Glutamatergic neuron (in vitro differentiated cells): Measurements from ENCODE around the gene F13A1. TPM values are rescaled to one million over a fixed set of nuclear protein-coding genes. Genes with fewer than 3 reads are reported as not detected.

ENCODE experiments used
- DNase-seq: peaks from one replicate; pipeline ENCODE4 v3.0.0; 2022
- H3K27ac Mint-ChIP-seq: one replicate; pipeline ENCODE4 v1.8.0; 2020; ENCODE audit warnings: mild to moderate bottlenecking, mixed read lengths, inconsistent platforms; ENCODE audit not compliant: unreplicated experiment
- H3K27me3 Mint-ChIP-seq: one replicate; pipeline ENCODE4 v1.8.0; 2020; ENCODE audit warnings: mild to moderate bottlenecking, moderate library complexity, mixed read lengths, inconsistent platforms; ENCODE audit not compliant: unreplicated experiment
- H3K36me3 Mint-ChIP-seq: one replicate; pipeline ENCODE4 v1.8.0; 2020; ENCODE audit warnings: mild to moderate bottlenecking, mixed read lengths, inconsistent platforms; ENCODE audit not compliant: unreplicated experiment
- H3K4me1 Mint-ChIP-seq: one replicate; pipeline ENCODE4 v1.8.0; 2020; ENCODE audit warnings: mild to moderate bottlenecking, low read depth, mixed read lengths, inconsistent platforms; ENCODE audit not compliant: unreplicated experiment
- H3K4me3 Mint-ChIP-seq: one replicate; pipeline ENCODE4 v1.8.0; 2020; ENCODE audit warnings: mild to moderate bottlenecking, mixed read lengths, inconsistent platforms; ENCODE audit not compliant: unreplicated experiment
- H3K9me3 Mint-ChIP-seq: one replicate; pipeline ENCODE4 v1.8.0; 2020; ENCODE audit warnings: mild to moderate bottlenecking, moderate library complexity, mixed read lengths, inconsistent platforms; ENCODE audit not compliant: unreplicated experiment
- CTCF ChIP-seq: fragments of 200-600 bp; sonication (generic); IDR thresholded peaks from one replicate; pipeline ENCODE4 v1.5.0; 2021; ENCODE audit not compliant: partially characterized antibody, unreplicated experiment
- microRNA-seq: library from miRNA; unstranded; fragments of <30 nt; microRNA quantifications from one replicate; pipeline ENCODE4, GENCODE V29; 2020; ENCODE audit not compliant: unreplicated experiment
- total RNA-seq: library from RNA; stranded (reverse); fragmentation: NEBNext Ultra II Directional; extraction: Animal tissue kit (Norgen Biotek cat#: 25700); gene quantifications from one replicate; pipeline ENCODE4 v1.2.1, GENCODE V29; 2021; ENCODE audit not compliant: unreplicated experiment

F13A1 gene
- total RNA-seq, 1 donor from 2014 or later: not detected

DNA sequence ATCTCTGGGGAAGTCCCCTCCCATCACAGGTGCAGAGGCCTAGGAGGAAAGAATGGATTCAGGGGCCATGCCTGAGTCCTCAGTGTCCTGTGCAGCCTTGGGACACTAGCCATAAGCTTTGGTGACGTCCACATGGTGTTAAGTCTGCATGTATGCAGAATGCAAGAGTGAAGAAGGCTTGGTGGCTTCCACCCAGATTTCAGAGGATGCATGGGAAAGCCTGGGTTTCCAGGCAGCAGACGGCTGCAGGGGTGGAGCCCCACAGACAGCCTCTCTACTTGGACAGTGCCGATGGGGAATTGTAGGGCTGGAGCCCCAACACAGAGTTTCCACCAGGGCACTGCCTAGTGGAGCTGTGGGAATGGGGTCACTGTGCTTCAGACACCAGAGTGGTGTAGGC lies 196.7 kb downstream of the F13A1 start:
- Mint-ChIP-seq H3K4me1 (no peaks in the 10 kb centered on the region), H3K27ac (no peak overlapping the region), H3K27me3 (peaks cover 3% of the 10 kb centered on the region), H3K36me3 (peaks cover 9% of the 10 kb centered on the region), H3K9me3 (no peaks in the 10 kb centered on the region), H3K4me3 (no peak overlapping the region)
- DNase-seq: no peak
- no peak for TF ChIP-seq CTCF

- no peak for TF ChIP-seq CTCF
- H3K9me3 Mint-ChIP-seq: no peaks in the 10 kb centered on the region
- H3K4me1 Mint-ChIP-seq: no peaks in the 10 kb centered on the region
- DNase-seq: no peak
- no peak overlapping the region for H3K27ac Mint-ChIP-seq
- H3K27me3 Mint-ChIP-seq: peaks cover 3% of the 10 kb centered on the region
- peaks cover 9% of the 10 kb centered on the region for H3K36me3 Mint-ChIP-seq
- H3K4me3 Mint-ChIP-seq: no peak overlapping the region
These were observed 198.5 kb downstream of the F13A1 start for GRCh38 chr6:6121943-6122342.

- Mint-ChIP-seq H3K36me3 (peaks cover 10% of the 10 kb centered on the region), H3K9me3 (peaks cover 2% of the 10 kb centered on the region), H3K4me3 (no peak overlapping the region), H3K4me1 (no peaks in the 10 kb centered on the region), H3K27me3 (no peaks in the 10 kb centered on the region), H3K27ac (no peak overlapping the region)
- peak; percentile 22 for DNase-seq
- TF ChIP-seq CTCF: peak; percentile 45
These were observed 214.9 kb downstream of the F13A1 start for GRCh38 chr6:6105472-6106036.

Small RNAs within 50 kb of the gene (microRNA-seq; reads per million reads assigned to microRNA genes)
- gene MIR5683 (not detected), gene MIR7853 (not detected)
